Stimulated activated CD8-positive, alpha-beta memory T cell treated with anti-CD3 and anti-CD28 coated beads, Interleukin-2, amount 100 ng/mL, for 48 hours (primary cell): ENCODE results near the gene RUNX2.

Experiments used
- DNase-seq, 2 donors: peaks; one replicate each; pipeline ENCODE4 v3.0.0-alpha.2; 2020; ENCODE audit warnings: low read depth in 2 of 2

RUNX2 gene

GRCh38 chr6:45483501-45483900, 155.4 kb downstream of the RUNX2 start:
- DNase-seq = no peak

- DNase-seq = no peak
Observed at GRCh38 chr6:45486736-45487135, 158.6 kb downstream of the RUNX2 start.

GRCh38 chr6:45487645-45488044, 159.5 kb downstream of the RUNX2 start:
- DNase-seq = no peak

GRCh38 chr6:45488269-45488668, 160.1 kb downstream of the RUNX2 start:
- DNase-seq = no peak

- no peak for DNase-seq
Observed at GRCh38 chr6:45488889-45489288, 160.8 kb downstream of the RUNX2 start.

- no peak for DNase-seq
Observed at GRCh38 chr6:45491048-45491735, 163.1 kb downstream of the RUNX2 start.

GRCh38 chr6:45491874-45492273, 163.7 kb downstream of the RUNX2 start:
- DNase-seq = no peak

- DNase-seq = no peak
Observed at GRCh38 chr6:45493761-45494160, 165.6 kb downstream of the RUNX2 start.

GRCh38 chr6:45494416-45495135, 166.4 kb downstream of the RUNX2 start:
- DNase-seq = no peak

GRCh38 chr6:45495429-45496084, 167.4 kb downstream of the RUNX2 start:
- no peak for DNase-seq

GRCh38 chr6:45496085-45496433, 167.9 kb downstream of the RUNX2 start:
- no peak for DNase-seq

GRCh38 chr6:45498591-45498990, 170.5 kb downstream of the RUNX2 start:
- DNase-seq = no peak

- DNase-seq = no peak
Observed at GRCh38 chr6:45500924-45501816, 173.0 kb downstream of the RUNX2 start.

- no peak for DNase-seq
Observed at GRCh38 chr6:45502456-45502855, 174.3 kb downstream of the RUNX2 start.

GRCh38 chr6:45504947-45505346, 176.8 kb downstream of the RUNX2 start:
- no peak for DNase-seq

GRCh38 chr6:45505470-45505869, 177.3 kb downstream of the RUNX2 start:
- DNase-seq = no peak

- DNase-seq = no peak
Observed at GRCh38 chr6:45507186-45507585, 179.1 kb downstream of the RUNX2 start.

GRCh38 chr6:45509426-45509825, 181.3 kb downstream of the RUNX2 start:
- no peak for DNase-seq

- no peak for DNase-seq
Observed at GRCh38 chr6:45512717-45513116, 184.6 kb downstream of the RUNX2 start.

GRCh38 chr6:45513213-45513618, 185.1 kb downstream of the RUNX2 start:
- no peak for DNase-seq

- DNase-seq = no peak
Observed at GRCh38 chr6:45513843-45514242, 185.7 kb downstream of the RUNX2 start.
